HCT116 (cell line): ENCODE data around the gene ARL5B. TPM values are rescaled to one million over a fixed set of nuclear protein-coding genes. Genes with fewer than 3 reads are reported as not detected.

Source experiments
- ATAC-seq: fragments of 200-7000 bp; cut with Tn5 transposase; 2 replicates; pipeline ENCODE4 v1.9.1; 2020; ENCODE audit warnings: mild to moderate bottlenecking, moderate library complexity
- BruUV-seq: library from RNA; stranded (reverse); fragments of 400-500 nt; replicated peaks from 2 replicates; lab custom pipeline; 2021; lab: Mats Ljungman, UMichigan
- CTCF ChIA-PET: fragments of 300-600 bp; sonication (Branson Sonifier 250); formaldehyde crosslinking; loops from one replicate; lab custom pipeline; 2021; ENCODE audit warnings: antibody characterized with exemption; lab: Charles Lee
- POLR2A ChIA-PET: fragments of 300-600, 350-600 bp; sonication (Branson Sonifier 250); formaldehyde crosslinking; loops from one replicate; lab custom pipeline; 2021; ENCODE audit warnings: antibody characterized with exemption; lab: Charles Lee
- RAD21 ChIA-PET, 2 experiments: fragments of 300-600 bp; sonication (Branson Sonifier 250); formaldehyde crosslinking; loops; one replicate each; lab custom pipeline; 2023; ENCODE audit warnings: low total read pairs in 2 of 2; ENCODE audit not compliant: uncharacterized antibody in 2 of 2, unreplicated experiment in 2 of 2, low non-redundant PET in 1 of 2; lab: Charles Lee
- DNase-seq: peaks from one replicate; pipeline ENCODE4 v3.0.0-alpha.2; 2010; ENCODE audit warnings: low read depth, low spot score
- H2AFZ ChIP-seq: fragments of 200-600 bp; shearing (Covaris generic), sonication (generic); 2 replicates; pipeline ENCODE4 v1.6.1; 2017; ENCODE audit warnings: low read depth, mixed run types, mixed read lengths, antibody characterized with exemption, low read length; ENCODE audit not compliant: poor library complexity, severe bottlenecking
- H3K27ac ChIP-seq: 2 replicates; pipeline ENCODE4 v1.5.1; 2012; ENCODE audit warnings: low read depth, low read length
- H3K27me3 ChIP-seq: fragments of 200-600 bp; sonication (generic); 2 replicates; pipeline ENCODE4 v1.6.1; 2016; ENCODE audit warnings: mixed run types, low read length, mixed read lengths; ENCODE audit not compliant: insufficient read depth
- H3K36me3 ChIP-seq, 2 experiments: fragments of 200-500 bp in 1 of 2; fragments of 200-600 bp in 1 of 2; sonication (Bioruptor generic) in 1 of 2; sonication (generic) in 1 of 2; 2 replicates each; pipeline versions ENCODE4 v1.5.1 to v1.6.1; 2014 to 2016; ENCODE audit warnings: low read length in 2 of 2, inconsistent platforms in 1 of 2, mixed read lengths in 1 of 2, mixed run types in 1 of 2; ENCODE audit not compliant: insufficient read depth in 2 of 2, control insufficient read depth in 1 of 2
- H3K4me1 ChIP-seq, 2 experiments: fragments of 200-600 bp in 1 of 2; sonication (generic) in 1 of 2; 2 replicates each; pipeline versions ENCODE4 v1.5.1 to v1.6.1; 2012 to 2017; ENCODE audit warnings: low read length in 2 of 2, inconsistent platforms in 1 of 2, mild to moderate bottlenecking in 1 of 2, mixed read lengths in 1 of 2, mixed run types in 1 of 2, moderate library complexity in 1 of 2; ENCODE audit not compliant: insufficient read depth in 2 of 2, control insufficient read depth in 1 of 2
- H3K4me2 ChIP-seq: fragments of 200-600 bp; sonication (generic); 2 replicates; pipeline ENCODE4 v1.6.1; 2017; ENCODE audit warnings: mixed run types, low read length, mixed read lengths
- H3K4me3 ChIP-seq, 2 experiments: fragments of 200-600 bp in 1 of 2; sonication (generic) in 1 of 2; replicated peaks in 1 of 2; 2 replicates each; pipeline ENCODE4 v1.5.1; 2011 to 2016; ENCODE audit warnings: low read length in 2 of 2, control low read depth in 1 of 2, low read depth in 1 of 2, mild to moderate bottlenecking in 1 of 2, mixed read lengths in 1 of 2, mixed run types in 1 of 2
- H3K79me2 ChIP-seq: fragments of 200-600 bp; sonication (generic); 2 replicates; pipeline ENCODE4 v1.6.1; 2017; ENCODE audit warnings: mild to moderate bottlenecking, mixed run types, low read length, moderate library complexity, mixed read lengths; ENCODE audit not compliant: insufficient read depth
- H3K9ac ChIP-seq: fragments of 200-600 bp; sonication (generic); 2 replicates; pipeline ENCODE4 v1.6.1; 2016; ENCODE audit warnings: low read length, mixed read lengths
- H3K9me2 ChIP-seq: fragments of 200-600 bp; sonication (generic), shearing (Covaris generic); 2 replicates; pipeline ENCODE4 v1.6.1; 2017; ENCODE audit warnings: mixed run types, mild to moderate bottlenecking, moderate library complexity; ENCODE audit not compliant: insufficient read depth
- H3K9me3 ChIP-seq, 2 experiments: fragments of 200-500 bp in 1 of 2; fragments of 200-600 bp in 1 of 2; sonication (Bioruptor generic) in 1 of 2; sonication (generic) in 1 of 2; 2 replicates each; pipeline ENCODE4 v1.6.1; 2014 to 2017; ENCODE audit warnings: low read length in 2 of 2, mixed read lengths in 2 of 2, inconsistent platforms in 1 of 2, low read depth in 1 of 2, mild to moderate bottlenecking in 1 of 2, mixed run types in 1 of 2, moderate library complexity in 1 of 2; ENCODE audit not compliant: control insufficient read depth in 1 of 2, insufficient read depth in 1 of 2
- H4K20me1 ChIP-seq: fragments of 200-600 bp; sonication (generic), shearing (Covaris generic); 2 replicates; pipeline ENCODE4 v1.6.1; 2017; ENCODE audit warnings: mixed run types, mild to moderate bottlenecking, moderate library complexity; ENCODE audit not compliant: insufficient read depth
- CBX3 ChIP-seq: IDR thresholded peaks from 2 replicates; pipeline ENCODE4 v1.6.1; 2012; ENCODE audit warnings: low read depth
- CEBPB ChIP-seq: IDR thresholded peaks from 2 replicates; pipeline ENCODE4 v1.6.1; 2012; ENCODE audit warnings: low read depth
- CTCF ChIP-seq, 3 experiments: fragments of 200-600 bp in 1 of 3; sonication (generic) in 1 of 3; IDR thresholded peaks in 2 of 3; conservative IDR thresholded peaks in 1 of 3; 2 replicates each; pipeline ENCODE4 v1.5.1; 2012 to 2017; ENCODE audit warnings: low read depth in 2 of 3, low read length in 2 of 3, antibody characterized with exemption in 1 of 3, borderline replicate concordance in 1 of 3, control low read depth in 1 of 3, mild to moderate bottlenecking in 1 of 3, mixed read lengths in 1 of 3, mixed run types in 1 of 3, moderate library complexity in 1 of 3; ENCODE audit not compliant: insufficient read depth in 1 of 3
- EGR1 ChIP-seq: IDR thresholded peaks from 2 replicates; pipeline ENCODE4 v1.6.1; 2012; ENCODE audit warnings: low read depth
- ELF1 ChIP-seq: IDR thresholded peaks from 2 replicates; pipeline ENCODE4 v1.6.1; 2012; ENCODE audit warnings: low read depth, borderline replicate concordance
- EZH2 ChIP-seq: fragments of 200-600 bp; sonication (generic); IDR thresholded peaks from 2 replicates; pipeline ENCODE4 v1.6.1; 2017; ENCODE audit warnings: antibody characterized with exemption, mixed run types
- EZH2phosphoT487 ChIP-seq: fragments of 200-600 bp; IDR thresholded peaks from 2 replicates; pipeline ENCODE4 v1.6.1; 2018; ENCODE audit warnings: antibody characterized with exemption, borderline replicate concordance
- FOSL1 ChIP-seq: IDR thresholded peaks from 2 replicates; pipeline ENCODE4 v1.6.1; 2012; ENCODE audit warnings: low read depth
- JUND ChIP-seq: IDR thresholded peaks from 2 replicates; pipeline ENCODE4 v1.6.1; 2012
- MAX ChIP-seq: IDR thresholded peaks from 2 replicates; pipeline ENCODE4 v1.6.1; 2012
- POLR2A ChIP-seq: IDR thresholded peaks from 2 replicates; pipeline ENCODE4 v1.7.0; 2011; ENCODE audit warnings: borderline replicate concordance; ENCODE audit not compliant: insufficient read depth, insufficient read length; ENCODE audit errors: extremely low read depth
- POLR2AphosphoS5 ChIP-seq: IDR thresholded peaks from 2 replicates; pipeline ENCODE4 v1.6.1; 2011; ENCODE audit warnings: mild to moderate bottlenecking, low read depth, low read length, moderate library complexity
- SIN3A ChIP-seq: IDR thresholded peaks from 2 replicates; pipeline ENCODE4 v1.6.1; 2012; ENCODE audit warnings: low read depth
- SP1 ChIP-seq: IDR thresholded peaks from 2 replicates; pipeline ENCODE4 v1.6.1; 2012; ENCODE audit warnings: low read depth
- SRF ChIP-seq: IDR thresholded peaks from 2 replicates; pipeline ENCODE4 v1.6.1; 2012; ENCODE audit warnings: low read depth
- TCF7L2 ChIP-seq: IDR thresholded peaks from 2 replicates; pipeline ENCODE4 v1.7.0; 2011; ENCODE audit warnings: borderline replicate concordance, inconsistent platforms; ENCODE audit not compliant: insufficient read depth, insufficient read length; ENCODE audit errors: extremely low read depth
- ZBTB33 ChIP-seq: IDR thresholded peaks from 2 replicates; pipeline ENCODE4 v1.6.1; 2011; ENCODE audit warnings: mild to moderate bottlenecking, low read length, moderate library complexity; ENCODE audit not compliant: insufficient replicate concordance; ENCODE audit errors: extremely low read depth
- ZFX ChIP-seq: fragments of 450-650 bp; IDR thresholded peaks from 2 replicates; pipeline ENCODE4 v1.6.1; 2017
- intact Hi-C: fragments of 100-400 bp; cut with micrococcal nuclease; formaldehyde crosslinking; loops from 2 replicates; pipeline ENCODE4 v1.10.0; 2022
- total RNA-seq: library from RNA; stranded (reverse); gene quantifications from one replicate; pipeline ENCODE4 v1.2.1, GENCODE V29; 2021; ENCODE audit not compliant: unreplicated experiment

Gene ARL5B
- total RNA-seq, 1 experiment from 2014 or later, result 21.1 TPM

- CTCF ChIA-PET, result no interaction called here
- POLR2A ChIA-PET, result no interaction called here
Observed at GRCh38 chr10:18610517-18610916, 48.7 kb upstream of the ARL5B start.

More at GRCh38 chr10:18610517-18610916, 48.7 kb upstream of the ARL5B start:
- ATAC-seq, result peak; percentile 87
- Histone ChIP-seq H3K4me3 (0 out of 4 replicates have a peak overlapping the region, but pooled peaks of 1 of the 2 experiments have one; percentile 12), H3K9ac (peak overlapping the region; percentile 42), H3K27ac (peak overlapping the region; percentile 71), H3K4me1 (peaks cover 56 to 76% of the 10 kb centered on the region in 2 experiments), H3K79me2 (0 out of 2 replicates have a peak, but pooled peaks cover 3% of the 10 kb centered on the region), H3K9me3 (no peaks in the 10 kb centered on the region), H3K27me3 (no peaks in the 10 kb centered on the region), H2AFZ (no peak overlapping the region), H3K36me3 (no peaks in the 10 kb centered on the region; a peak in 1 of 4 replicates), H4K20me1 (peaks cover 3% of the 10 kb centered on the region; the same call in 1 of the 2 replicates), H3K4me2 (peak overlapping the region; percentile 73), H3K9me2 (no peaks in the 10 kb centered on the region)
- TF ChIP-seq ELF1 (no peak), SRF (0 out of 2 replicates have a peak, but pooled peaks have one; percentile 51), POLR2A (no peak), CEBPB (0 out of 2 replicates have a peak, but pooled peaks have one; percentile 42), FOSL1 (peak; percentile 78), ZFX (no peak), TCF7L2 (peak; percentile 53), EZH2 (no peak), EZH2phosphoT487 (no peak), CBX3 (0 out of 2 replicates have a peak, but pooled peaks have one; percentile 31), CTCF (IDR thresholded peaks at IDR 0.05 in 2 of 3, conservative IDR thresholded peaks at IDR 0.05 in 1 of 3; ENCODE audit: borderline replicate concordance in 1 of 3, insufficient read depth in 1 of 3, low read depth in 2 of 3, low read length in 2 of 3) (no peak), SIN3A (no peak), SP1 (peak; percentile 72), EGR1 (no peak), ZBTB33 (no peak), POLR2AphosphoS5 (peak; percentile 42; the same call in 1 of the 2 replicates), JUND (peak; percentile 85), MAX (no peak)
- RAD21 ChIA-PET, result no interaction called here
- intact Hi-C loops, result no loop called here
- BruUV-seq, result no TSS peak
- peak; percentile 72 for DNase-seq
